NOMO-1 treated with dmso at 0.1 percent for 144 hours (cell line): Measurements from ENCODE around the gene DDX27.
A peak's percentile ranks its signal among the peaks of the same experiment; 100 is the strongest.
"Not testable (repeated sequence)": the region's sequence is repeated elsewhere in the genome, so short reads cannot be mapped to it uniquely, and the experiment has no call there.

Experiments
- DNase-seq: peaks from one replicate; lab custom pipeline; 2025; ENCODE audit not compliant: unreplicated experiment; lab: John Stamatoyannopoulos, UW

The DDX27 gene

GRCh38 chr20:49203011-49203410, 16.2 kb upstream of the DDX27 start:
- no peak for DNase-seq

DNA sequence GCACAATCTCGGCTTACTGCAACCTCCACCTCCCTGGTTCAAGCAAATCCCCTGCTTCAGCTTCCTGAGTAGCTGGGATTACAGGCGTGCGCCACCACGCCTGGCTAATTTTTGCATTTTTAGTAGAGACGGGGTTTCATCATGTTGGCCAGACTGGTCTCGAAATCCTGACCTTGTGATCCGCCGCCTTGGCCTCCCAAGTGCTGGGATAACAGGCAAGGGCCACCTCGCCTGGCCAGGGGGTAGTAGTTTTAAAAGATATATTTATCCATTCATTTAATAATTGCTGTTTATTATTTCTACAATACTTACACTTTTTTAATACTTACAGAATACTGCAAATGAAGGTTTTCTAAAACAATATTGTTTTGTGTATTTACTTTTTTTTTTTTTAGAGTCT, 15.5 kb upstream of the DDX27 start:
- no peak for DNase-seq

DNA sequence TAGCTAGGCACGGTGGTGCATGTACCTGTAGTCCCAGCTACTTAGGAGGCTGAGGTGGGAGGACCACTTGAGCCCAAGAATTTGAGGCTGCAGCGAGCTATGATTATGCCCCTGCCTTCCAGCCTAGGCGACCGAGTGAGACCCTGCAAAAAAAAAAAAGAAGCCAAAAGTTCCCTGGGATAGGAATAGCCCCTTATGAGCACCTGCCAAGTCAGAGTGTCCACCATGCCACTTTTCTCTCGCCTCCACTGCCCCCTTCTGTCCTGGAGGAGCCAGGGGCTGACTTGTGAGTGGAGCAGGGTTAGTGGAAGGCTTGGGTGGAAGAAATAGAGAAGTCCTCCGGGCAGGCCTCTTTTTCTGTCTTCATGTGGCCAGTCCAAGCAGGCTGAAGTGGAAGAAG, 12.1 kb upstream of the DDX27 start:
- no peak for DNase-seq

DNA sequence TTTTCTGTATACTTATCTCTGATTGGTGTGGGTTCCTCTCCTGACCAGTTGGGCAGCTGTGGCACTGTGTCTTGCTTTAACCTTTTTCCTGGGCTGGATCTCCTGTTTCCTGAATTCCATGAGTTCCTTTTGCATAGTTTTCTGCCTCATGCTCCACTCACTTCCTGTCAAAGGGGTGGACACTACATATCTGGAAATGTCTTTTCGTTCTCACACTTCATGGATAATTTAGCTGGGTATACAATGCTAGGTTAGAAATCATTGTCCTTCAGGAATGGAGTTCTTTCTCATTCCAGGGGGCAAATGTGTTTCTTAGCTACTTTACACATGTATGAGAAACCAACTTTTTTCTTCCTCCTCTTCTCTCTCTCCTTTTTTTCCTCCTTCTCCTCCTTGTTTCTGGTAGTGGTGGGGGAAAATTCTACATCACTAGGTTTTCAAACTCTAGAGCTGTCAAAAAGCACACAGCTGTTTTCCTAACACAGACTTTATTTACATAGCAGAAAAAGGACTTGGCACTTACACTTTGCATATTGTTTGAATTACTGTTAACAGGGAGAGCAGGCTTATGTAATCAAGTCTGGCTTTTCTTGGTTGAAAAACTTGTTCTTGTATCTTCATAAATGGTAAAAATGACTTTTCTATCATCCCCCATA, 9.0 kb upstream of the DDX27 start:
- no peak for DNase-seq

DNA sequence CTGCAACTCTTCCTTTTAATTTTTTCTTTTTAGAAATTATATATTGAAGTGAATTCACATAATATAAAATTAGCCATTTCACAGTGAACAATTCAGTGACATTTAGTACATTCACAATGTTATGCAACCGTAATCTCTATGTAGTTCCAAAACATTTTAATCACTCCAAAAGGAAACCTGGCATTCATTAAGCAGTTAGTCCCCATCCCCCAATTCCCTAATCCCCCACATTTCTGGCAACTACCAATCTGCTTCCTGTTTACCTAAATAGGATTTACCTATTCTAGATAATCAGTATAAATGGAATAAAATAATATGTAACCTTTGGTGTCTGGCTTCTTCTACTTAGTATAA, 8.5 kb upstream of the DDX27 start:
- DNase-seq = no peak

- no peak for DNase-seq
These were observed 4.6 kb upstream of the DDX27 start for GRCh38 chr20:49214571-49214970.

DNA sequence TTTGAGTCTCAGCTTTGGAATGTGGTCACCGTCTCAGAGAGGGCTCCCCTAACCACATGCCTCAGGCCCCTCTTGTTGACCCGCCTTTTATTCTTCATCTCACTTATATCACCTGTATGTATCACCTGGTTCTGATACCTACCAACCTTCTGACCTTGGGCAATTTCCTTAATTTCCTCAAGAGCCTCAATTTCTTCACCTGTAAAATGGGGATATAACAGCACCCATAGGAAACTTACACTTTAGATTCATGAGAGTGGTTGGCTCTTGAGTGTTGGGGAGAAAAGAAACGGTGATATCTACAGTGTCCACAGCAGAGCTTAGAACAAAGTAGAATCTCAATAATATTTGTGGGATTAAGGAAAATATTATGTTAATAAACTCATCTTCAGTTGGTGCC, 4.0 kb upstream of the DDX27 start:
- no peak for DNase-seq

GRCh38 chr20:49216991-49217578, 2.1 kb upstream of the DDX27 start:
- peak; percentile 53 for DNase-seq

DNA sequence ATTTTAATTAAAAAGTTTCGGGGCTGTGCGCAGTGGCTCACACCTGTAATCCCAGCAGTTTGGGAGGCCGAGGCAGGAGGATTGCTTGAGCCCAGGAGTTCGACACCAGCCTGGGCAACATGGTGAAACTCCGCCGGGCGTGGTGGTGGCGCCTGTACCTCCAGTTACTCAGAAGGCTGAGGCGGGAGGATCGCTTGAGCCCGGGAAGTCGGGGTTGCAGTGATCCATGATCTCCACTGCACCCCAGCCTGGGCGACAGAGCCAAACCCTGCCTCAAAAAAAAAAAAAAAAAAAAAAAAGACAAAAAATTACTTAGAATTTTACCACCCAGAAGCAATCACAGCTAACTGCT, 501 bp upstream of the DDX27 start:
- not testable (repeated sequence) for DNase-seq

- DNase-seq = no peak
These were observed 962 bp downstream of the DDX27 start for GRCh38 chr20:49219924-49220831.

- DNase-seq = no peak
These were observed 6.7 kb downstream of the DDX27 start for GRCh38 chr20:49225896-49226295.

DNA sequence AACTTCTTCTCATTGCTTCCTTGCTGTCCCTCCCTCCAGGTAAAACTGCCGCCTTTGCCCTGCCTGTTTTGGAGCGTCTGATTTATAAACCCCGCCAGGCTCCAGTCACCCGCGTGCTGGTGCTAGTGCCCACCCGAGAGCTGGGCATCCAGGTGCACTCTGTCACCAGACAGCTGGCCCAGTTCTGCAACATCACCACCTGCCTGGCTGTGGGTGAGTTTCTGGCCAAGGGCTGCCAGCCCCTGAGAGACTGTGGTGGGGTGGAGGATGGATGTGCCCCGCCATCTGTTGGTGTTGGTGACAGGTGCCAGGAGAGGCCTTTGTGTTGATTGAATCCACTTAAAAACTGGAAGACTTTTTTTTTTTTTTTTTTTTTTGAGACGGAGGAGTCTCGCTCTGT, 9.5 kb downstream of the DDX27 start:
- DNase-seq = no peak

DNA sequence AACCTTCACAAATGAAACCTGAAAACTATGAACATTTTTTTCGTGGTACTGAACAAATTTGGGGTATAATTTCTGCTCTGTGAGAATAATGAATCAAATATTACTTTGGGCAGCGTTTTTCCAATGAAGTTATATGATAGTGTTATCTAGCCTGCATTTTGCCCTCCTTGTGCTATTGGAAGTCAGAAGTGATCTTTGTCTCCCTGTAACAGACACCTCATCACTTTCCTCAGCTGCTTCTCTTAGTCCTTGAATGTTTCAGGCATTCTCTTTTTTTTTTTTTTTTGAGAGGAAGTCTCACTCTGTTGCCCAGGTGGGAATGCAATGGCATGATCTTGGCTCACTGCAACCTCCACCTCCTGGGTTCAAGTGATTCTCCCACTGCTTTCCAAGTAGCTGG, 10.2 kb downstream of the DDX27 start:
- no peak for DNase-seq

GRCh38 chr20:49230021-49230420, 10.8 kb downstream of the DDX27 start:
- DNase-seq = no peak

- peak; percentile 75 for DNase-seq
These were observed 11.4 kb downstream of the DDX27 start for GRCh38 chr20:49230561-49231133.

DNA sequence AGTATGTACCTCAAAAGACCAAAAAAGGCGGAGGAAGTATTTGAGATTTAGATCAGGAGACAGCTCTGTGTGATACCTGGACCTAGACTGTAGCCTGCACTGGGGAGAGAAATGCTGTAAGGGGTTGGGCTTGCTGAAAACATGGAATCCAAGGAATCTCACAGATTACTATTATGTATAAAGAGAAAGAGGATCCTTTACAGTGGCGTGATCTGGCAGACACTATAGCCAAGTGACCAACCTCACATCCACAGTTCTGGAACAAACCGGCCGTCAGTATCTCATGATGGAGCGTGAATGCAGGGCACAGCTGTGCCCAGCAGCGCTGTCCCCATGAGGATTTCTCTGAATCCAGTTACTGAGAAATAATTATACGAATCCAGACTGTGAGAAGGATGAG, 12.3 kb downstream of the DDX27 start:
- no peak for DNase-seq

GRCh38 chr20:49233226-49233625, 14.0 kb downstream of the DDX27 start:
- no peak for DNase-seq

GRCh38 chr20:49234831-49235230, 15.6 kb downstream of the DDX27 start:
- no peak for DNase-seq

- no peak for DNase-seq
These were observed 17.1 kb downstream of the DDX27 start for GRCh38 chr20:49236301-49236700.

DNA sequence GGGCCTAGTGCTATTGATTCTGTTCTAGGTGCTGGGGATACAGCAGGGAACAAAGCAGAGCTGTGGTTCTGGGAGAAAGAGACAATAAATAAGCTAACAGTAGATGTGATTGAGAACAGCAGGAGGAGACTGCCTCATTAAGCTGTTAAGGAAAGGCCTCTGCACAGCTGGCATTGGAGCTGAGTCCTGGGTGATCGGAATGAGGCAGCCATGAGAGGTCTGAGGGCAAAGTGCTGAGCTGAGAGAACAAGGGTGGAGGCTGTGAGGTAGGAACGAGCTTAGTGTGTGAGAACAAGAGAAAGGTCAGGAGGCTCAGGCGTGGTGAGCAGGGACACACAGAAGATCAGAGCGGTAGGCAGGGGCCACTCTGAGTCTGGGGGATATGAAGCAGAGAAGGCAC, 18.3 kb downstream of the DDX27 start:
- no peak for DNase-seq

GRCh38 chr20:49245921-49246740, 26.9 kb downstream of the DDX27 start:
- DNase-seq = no peak
